ENCODE data around the gene SLC9C1.

SLC9C1 gene

DNA sequence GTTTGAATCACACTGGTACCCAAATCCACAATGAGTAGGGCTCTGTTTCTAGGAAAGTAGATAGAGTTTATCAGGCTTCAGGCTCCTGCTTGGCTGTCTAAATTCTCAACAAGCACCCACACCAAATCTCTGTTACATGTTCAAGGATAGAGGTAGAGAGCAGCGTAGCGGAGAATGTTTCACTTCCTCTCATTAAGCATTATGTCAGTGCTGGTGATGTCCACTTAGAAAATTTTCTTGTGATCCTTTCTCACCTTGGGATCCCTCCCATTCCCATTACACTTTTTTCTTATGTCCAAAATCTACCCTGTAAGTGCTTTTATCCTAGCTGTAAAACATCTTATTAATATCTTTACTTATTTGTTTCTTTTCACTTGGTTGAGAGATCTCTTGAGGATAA, 126.3 kb downstream of the SLC9C1 start:
- ATAC-seq, result no peak
- TF ChIP-seq TCF4 (CRISPR knock-in tag; IDR thresholded peaks at IDR 0.05; ENCODE audit: borderline replicate concordance) (no peak), PPARA (CRISPR knock-in tag; IDR thresholded peaks at IDR 0.05; ENCODE audit: borderline replicate concordance) (no peak), ISL1 (CRISPR knock-in tag; IDR thresholded peaks at IDR 0.05) (no peak), ZNF565 (CRISPR knock-in tag; conservative IDR thresholded peaks at IDR 0.05; ENCODE audit: low read depth) (no peak), ESRRG (CRISPR knock-in tag; IDR thresholded peaks at IDR 0.05) (no peak), CSRNP3 (CRISPR knock-in tag; IDR thresholded peaks at IDR 0.05) (no peak), TOX (CRISPR knock-in tag; IDR thresholded peaks at IDR 0.05; ENCODE audit: borderline replicate concordance) (no peak), POU6F1 (CRISPR knock-in tag; IDR thresholded peaks at IDR 0.05; ENCODE audit: borderline replicate concordance, low read depth) (no peak), ZFP30 (CRISPR knock-in tag; IDR thresholded peaks at IDR 0.05) (no peak), ZFP3 (CRISPR knock-in tag; IDR thresholded peaks at IDR 0.05) (no peak), BACH2 (CRISPR knock-in tag; IDR thresholded peaks at IDR 0.05; ENCODE audit: borderline replicate concordance) (no peak), ARNTL (CRISPR knock-in tag; IDR thresholded peaks at IDR 0.05; ENCODE audit: borderline replicate concordance, low read depth) (no peak), OSR1 (CRISPR knock-in tag; IDR thresholded peaks at IDR 0.05) (no peak), SNAI2 (CRISPR knock-in tag; IDR thresholded peaks at IDR 0.05) (no peak), CSDC2 (CRISPR knock-in tag; IDR thresholded peaks at IDR 0.05) (no peak), PATZ1 (CRISPR knock-in tag; IDR thresholded peaks at IDR 0.05; ENCODE audit: borderline replicate concordance) (no peak)
- TF ChIP-seq, protein P1, sequence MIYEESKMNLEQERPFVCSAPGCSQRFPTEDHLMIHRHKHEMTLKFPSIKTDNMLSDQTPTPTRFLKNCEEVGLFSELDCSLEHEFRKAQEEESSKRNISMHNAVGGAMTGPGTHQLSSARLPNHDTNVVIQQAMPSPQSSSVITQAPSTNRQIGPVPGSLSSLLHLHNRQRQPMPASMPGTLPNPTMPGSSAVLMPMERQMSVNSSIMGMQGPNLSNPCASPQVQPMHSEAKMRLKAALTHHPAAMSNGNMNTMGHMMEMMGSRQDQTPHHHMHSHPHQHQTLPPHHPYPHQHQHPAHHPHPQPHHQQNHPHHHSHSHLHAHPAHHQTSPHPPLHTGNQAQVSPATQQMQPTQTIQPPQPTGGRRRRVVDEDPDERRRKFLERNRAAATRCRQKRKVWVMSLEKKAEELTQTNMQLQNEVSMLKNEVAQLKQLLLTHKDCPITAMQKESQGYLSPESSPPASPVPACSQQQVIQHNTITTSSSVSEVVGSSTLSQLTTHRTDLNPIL (CRISPR knock-in tag; IDR thresholded peaks at IDR 0.05; ENCODE audit: low read depth), result no peak

- no peak for TF ChIP-seq OSR1 (CRISPR knock-in tag; IDR thresholded peaks at IDR 0.05)
- no peak for TF ChIP-seq PATZ1 (CRISPR knock-in tag; IDR thresholded peaks at IDR 0.05; ENCODE audit: borderline replicate concordance)
- TF ChIP-seq CSRNP3 (CRISPR knock-in tag; IDR thresholded peaks at IDR 0.05), result no peak
- TF ChIP-seq ZNF8 (CRISPR knock-in tag; IDR thresholded peaks at IDR 0.05), result no peak
- no peak for TF ChIP-seq PPARA (CRISPR knock-in tag; IDR thresholded peaks at IDR 0.05; ENCODE audit: borderline replicate concordance)
- no peak for TF ChIP-seq ISL1 (CRISPR knock-in tag; IDR thresholded peaks at IDR 0.05)
- TF ChIP-seq ARNTL (CRISPR knock-in tag; IDR thresholded peaks at IDR 0.05; ENCODE audit: borderline replicate concordance, low read depth), result no peak
- no peak for TF ChIP-seq TOX (CRISPR knock-in tag; IDR thresholded peaks at IDR 0.05; ENCODE audit: borderline replicate concordance)
- no peak for TF ChIP-seq ZNF565 (CRISPR knock-in tag; conservative IDR thresholded peaks at IDR 0.05; ENCODE audit: low read depth)
- TF ChIP-seq GLIS3 (CRISPR knock-in tag; IDR thresholded peaks at IDR 0.05), result no peak
- TF ChIP-seq ZC3H10 (CRISPR knock-in tag; IDR thresholded peaks at IDR 0.05), result no peak
- no peak for TF ChIP-seq SNAI2 (CRISPR knock-in tag; IDR thresholded peaks at IDR 0.05)
- no peak for TF ChIP-seq ZNF70 (CRISPR knock-in tag; IDR thresholded peaks at IDR 0.05)
- no peak for TF ChIP-seq ZFP30 (CRISPR knock-in tag; IDR thresholded peaks at IDR 0.05)
- no peak for TF ChIP-seq CSDC2 (CRISPR knock-in tag; IDR thresholded peaks at IDR 0.05)
- no peak for TF ChIP-seq BACH2 (CRISPR knock-in tag; IDR thresholded peaks at IDR 0.05; ENCODE audit: borderline replicate concordance)
- TF ChIP-seq ESRRG (CRISPR knock-in tag; IDR thresholded peaks at IDR 0.05), result no peak
- TF ChIP-seq, protein P1 (CRISPR knock-in tag; IDR thresholded peaks at IDR 0.05; ENCODE audit: low read depth), result no peak
- no peak for TF ChIP-seq TCF4 (CRISPR knock-in tag; IDR thresholded peaks at IDR 0.05; ENCODE audit: borderline replicate concordance)
- TF ChIP-seq TSHZ2 (CRISPR knock-in tag; IDR thresholded peaks at IDR 0.05), result no peak
- no peak for ATAC-seq
These were observed 144.9 kb downstream of the SLC9C1 start for GRCh38 chr3:112149136-112149535.

All from SK-N-SH treated with all-trans-retinoic acid at 6 μM for 48 hours (cell line).